Measurements from ENCODE around the gene TGFBR3.
A peak's percentile ranks its signal among the peaks of the same experiment; 100 is the strongest.

Gene TGFBR3

DNA sequence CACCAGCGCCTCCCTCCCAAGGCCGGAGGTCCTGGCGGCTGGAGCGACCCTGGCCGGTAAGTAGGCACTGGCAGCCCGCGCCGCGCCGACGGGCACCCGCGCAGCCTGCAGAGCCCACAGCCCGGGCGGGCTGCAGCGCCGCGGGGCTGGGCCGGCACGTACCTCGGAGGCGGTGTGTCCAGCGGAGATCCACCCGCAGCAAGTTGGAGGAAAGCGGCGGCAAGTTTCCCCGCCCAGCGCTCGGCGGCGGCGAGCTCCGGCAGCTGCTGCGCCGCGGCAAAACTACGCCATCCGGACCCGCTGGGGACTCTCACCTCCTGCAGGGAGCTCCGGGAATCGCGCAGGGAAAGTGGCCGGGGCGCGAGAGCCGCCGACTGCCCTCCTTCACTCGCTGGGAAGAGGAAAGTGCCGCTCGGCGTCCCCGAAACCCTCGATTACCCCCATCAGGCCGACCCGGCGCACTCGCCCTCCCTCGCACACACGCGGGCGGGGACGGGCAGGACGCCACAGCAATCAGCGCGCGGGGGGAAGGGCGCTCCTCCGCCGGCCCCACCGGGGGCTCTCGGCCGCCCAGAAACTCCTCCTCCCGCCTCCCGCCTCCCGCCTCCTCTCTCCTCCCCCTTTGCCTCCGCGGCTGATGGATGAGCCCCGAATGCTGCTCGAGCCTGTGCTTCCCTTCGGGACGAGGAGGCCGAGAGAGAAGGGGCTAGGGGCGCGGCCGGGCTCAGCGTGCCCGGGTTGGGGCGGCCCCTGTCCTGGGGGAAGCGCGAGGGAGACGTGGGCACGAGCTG lies at the start of gene TGFBR3:
TGFBR3 (minus strand) TSS at position 436 of the 791 bp plus-strand sequence. CDS start 24,620 bp downstream, outside the sequence.
- peak; percentile 49 for DNase-seq (ENCODE audit: low read depth, low spot score)

DNA sequence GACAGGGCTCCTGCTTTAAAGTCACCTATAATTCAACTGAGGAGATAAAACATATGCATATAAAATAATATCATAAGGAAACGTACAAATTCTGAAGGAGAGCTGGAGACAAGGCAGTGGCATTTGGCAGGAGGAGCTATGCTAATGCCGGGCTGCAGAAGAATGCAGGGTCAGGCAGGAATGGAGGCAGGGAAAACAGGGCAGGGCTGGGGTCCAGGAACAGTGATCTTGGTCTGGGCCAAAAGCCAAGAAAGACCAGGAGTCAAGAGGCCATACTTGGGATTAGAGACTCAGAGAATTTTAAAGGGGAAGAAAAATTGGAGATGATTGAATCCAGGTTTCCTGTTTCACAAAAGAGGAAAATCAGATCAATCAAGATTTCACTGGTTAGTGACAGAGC lies 43.3 kb upstream of the TGFBR3 start:
- no peak for DNase-seq (ENCODE audit: low read depth, low spot score)

DNA sequence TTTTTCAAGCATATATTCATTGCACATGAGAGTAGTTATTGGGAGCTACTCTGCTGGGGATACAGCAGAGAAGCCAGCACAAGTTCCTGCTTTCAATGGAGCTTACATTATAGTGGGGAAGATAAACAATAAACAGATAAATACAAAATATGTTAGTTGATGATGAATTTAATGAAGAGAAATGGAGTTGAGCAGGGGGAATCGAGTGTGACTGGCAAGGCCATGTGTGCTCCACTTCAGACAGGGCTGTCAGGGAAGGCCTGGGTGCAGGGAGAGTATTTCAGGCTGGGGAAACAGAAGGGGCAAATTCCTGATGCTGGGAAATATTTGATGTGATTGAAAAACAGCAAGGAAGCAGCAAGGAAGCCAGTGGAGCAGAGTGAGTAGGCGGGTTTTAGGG lies 42.1 kb upstream of the TGFBR3 start:
- no peak for DNase-seq (ENCODE audit: low read depth, low spot score)

DNA sequence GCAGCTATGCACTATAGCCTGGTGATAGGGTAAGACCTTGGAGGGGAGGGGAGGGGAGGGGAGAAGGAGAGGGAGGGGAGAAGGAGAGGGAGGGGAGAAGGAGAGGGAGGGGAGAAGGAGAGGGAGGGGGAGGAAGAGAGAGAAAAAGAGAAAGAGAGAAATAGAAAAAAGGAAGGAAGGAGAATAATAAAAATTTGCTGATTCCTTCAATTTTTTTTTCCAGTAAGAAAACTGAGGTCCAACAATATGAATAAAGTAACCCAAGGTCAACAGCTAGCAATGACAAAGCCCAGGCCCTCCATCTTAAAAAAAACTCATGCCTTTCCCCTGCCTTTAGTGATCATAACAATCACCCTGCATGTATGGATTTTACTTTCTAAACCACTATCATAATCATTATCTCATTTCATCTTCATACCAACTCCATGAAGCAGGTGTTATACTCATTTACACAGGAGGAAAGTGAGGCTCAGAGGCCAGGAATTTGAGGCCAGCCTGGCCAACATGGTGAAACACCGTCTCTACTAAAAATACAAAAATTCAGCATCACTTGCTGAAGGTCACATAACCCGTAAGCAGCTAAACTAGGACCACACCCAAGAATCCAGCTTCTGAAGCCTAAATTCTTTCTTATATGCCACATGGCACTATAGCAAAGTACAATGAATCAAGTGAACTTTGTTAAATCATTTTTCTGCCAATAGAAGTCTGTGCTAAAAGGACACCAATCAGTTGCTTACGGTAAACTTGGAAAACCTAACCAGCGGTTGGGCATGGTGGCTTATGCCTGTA lies 39.9 kb upstream of the TGFBR3 start:
- DNase-seq (ENCODE audit: low read depth, low spot score): no peak

DNA sequence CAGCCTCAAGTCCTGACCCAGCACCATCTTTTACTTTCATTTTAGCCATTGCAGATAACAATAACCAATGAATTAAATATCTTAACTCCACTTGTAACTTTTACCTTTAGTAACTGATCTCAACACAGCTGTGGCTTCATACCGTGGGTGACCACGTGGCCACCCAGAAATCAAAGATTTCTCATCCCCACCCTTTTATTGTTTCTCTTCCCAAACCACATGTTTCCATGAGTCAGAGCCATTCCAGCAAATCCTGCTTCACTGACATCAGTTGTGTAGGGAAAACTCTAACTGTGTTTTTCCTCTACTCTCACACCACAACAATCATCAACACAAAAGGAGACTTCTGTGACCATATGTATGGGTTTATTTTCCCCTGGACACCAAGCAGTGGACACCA lies 38.2 kb upstream of the TGFBR3 start:
- DNase-seq (ENCODE audit: low read depth, low spot score): no peak

DNA sequence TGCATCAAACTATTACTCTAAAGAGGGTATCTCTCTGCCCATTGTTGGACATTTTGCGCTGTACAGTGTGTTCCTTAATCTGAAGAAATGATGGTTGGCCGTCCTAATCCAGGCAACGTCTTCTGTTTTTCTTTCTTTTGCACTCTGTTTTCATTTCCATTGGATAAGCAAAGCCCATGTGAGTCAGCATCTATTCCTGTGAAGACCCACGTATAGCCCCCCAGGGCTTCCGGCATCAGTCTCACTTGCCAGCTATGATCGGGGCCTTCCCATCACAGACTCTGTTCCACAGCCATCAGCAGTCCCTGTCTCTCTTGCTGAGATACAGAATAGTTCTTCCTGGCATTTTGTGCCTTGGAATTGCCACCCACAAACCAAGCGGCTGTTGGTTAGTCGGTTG lies 34.0 kb upstream of the TGFBR3 start:
- DNase-seq (ENCODE audit: low read depth, low spot score): no peak

DNA sequence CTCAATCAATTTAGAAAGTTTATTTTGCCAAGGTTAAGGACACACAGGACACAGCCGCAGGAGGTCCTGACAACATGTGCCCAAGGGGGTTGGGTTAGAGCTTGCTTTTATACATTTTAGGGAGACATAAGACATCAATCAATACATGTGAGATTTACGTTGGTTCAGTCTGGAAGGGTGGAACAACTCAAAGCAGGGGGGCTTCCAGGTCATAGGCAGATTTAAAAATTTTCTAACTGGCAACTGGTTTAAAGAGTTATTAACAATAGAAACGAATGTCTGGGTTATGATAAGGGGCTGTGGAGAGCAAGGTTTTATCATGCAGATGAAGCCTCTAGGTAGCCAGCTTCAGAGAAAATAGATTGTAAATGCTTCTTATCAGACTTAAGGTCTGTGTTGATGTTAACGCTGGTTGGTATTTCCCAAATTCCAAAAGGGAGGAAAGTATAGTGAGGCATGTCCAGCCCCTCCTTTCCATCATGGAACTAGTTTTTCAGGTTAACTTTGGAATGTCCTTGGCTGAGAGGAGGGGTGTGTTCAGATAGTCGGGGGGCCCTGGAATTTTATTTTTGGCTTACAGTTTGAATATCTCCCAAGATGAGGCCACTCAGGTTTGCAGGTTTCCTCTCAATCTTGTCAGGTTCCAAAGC lies 31.0 kb upstream of the TGFBR3 start:
- DNase-seq (ENCODE audit: low read depth, low spot score): no peak

DNA sequence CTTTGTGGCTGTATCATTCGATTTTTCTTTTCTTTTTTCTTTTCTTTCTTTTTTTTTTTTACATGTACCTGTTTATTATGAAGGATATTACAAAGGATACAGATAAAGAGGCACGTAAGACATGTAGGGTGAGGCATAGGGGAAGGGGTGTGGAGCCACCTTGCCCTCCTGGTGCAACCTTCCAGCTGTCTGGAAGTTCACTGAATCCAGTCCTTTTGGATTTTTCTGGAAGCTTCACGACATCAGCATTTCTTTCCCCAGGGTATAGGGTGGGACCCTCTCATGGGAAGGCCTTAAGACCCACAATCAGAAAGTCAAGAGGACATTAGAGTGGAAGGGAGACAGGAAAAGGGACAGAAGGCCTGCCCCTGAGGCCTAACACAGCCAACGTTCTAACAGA lies 30.1 kb upstream of the TGFBR3 start:
- no peak for DNase-seq (ENCODE audit: low read depth, low spot score)

DNA sequence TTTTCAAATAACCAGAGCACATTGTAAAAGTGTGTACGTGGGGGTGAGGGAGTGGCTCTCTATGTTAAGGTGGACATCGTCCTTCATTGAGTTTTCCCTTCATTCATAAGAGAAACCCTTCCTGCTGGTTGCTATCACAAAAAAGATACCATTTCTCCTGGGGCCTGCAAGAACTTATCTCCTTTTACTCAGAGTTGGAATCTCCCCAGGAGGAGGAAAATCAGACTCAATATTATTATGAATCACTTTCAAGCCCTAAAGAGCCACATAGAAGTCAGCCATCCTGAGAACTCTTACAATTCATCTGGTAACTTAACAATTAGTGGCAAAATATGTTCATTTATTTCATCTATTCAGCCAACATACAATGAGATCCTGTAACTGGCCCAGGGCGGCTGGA lies 27.1 kb upstream of the TGFBR3 start:
- DNase-seq (ENCODE audit: low read depth, low spot score): no peak

DNA sequence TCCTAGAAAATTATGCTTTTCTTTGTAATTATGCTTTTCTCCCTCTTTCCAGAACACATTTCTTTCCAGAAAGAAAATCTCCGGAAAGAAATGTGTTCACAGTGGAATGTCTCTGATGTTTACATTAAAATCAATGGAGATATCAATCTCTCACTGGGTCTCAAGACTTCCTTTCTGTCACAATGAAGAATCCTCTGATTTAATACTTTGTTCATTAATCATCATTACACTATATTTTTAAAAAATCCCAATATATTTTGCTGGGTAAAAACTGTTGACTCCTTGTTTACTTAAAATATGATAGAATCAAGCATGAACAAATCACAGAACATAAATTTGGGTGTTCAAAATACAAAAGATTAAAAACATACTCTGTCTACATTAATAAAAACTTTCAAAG lies 26.3 kb upstream of the TGFBR3 start:
- DNase-seq (ENCODE audit: low read depth, low spot score): no peak

DNA sequence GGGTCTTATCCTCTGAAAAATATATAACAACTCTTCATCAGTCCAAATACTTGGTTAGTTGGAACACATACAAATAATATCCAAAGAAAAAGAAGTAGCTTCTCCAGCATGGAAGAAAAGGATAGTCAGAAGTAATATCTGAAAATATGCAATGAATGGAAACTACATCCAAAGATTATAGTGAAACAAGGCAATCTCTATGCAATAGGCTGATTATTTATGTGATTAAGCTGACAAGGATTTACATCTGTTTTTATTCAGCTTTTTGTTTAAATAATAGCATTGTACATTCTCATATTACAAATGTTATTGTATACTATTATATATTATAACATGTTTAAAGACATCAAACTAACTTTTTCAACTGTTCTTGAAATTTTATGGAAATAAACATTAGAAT lies 15.3 kb upstream of the TGFBR3 start:
- DNase-seq (ENCODE audit: low read depth, low spot score): no peak

DNA sequence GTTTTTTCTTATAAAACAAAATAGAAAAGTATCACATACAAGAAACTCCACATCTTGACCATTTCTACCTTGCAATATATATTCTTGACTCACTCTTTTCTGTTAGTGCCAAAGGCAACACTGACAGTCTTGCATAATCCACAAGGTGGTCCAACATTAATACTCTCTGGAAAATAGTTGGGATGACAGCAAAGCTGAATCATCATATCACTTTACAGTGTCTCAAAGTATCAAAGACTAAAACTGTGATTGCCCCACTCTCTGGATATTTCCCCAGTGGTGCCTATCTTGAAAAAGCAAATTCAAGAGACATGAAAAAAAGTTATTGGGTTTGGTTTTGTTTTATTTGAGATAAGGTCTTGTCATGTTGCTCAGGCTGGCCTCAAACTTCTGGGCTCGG lies 14.6 kb upstream of the TGFBR3 start:
- DNase-seq (ENCODE audit: low read depth, low spot score): no peak

DNA sequence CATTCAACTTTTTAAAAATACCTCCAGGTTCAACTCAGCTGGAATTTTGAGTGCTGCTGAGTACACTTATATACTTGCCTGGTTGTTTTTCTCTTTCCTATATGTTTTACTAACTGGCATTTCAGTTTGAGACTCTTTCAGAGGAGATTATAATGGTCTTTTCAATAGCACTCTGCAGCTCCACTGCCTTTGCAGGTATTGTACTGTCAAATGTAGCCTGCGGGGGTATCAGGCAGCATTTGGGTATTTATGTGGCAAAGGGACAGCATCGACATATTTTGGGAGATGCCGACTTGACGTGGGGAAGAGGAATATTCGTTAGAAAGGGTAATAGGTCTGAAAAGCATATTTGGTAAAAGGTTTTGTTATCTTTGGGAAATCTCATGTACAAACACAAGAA lies 11.1 kb upstream of the TGFBR3 start:
- DNase-seq (ENCODE audit: low read depth, low spot score): no peak

DNA sequence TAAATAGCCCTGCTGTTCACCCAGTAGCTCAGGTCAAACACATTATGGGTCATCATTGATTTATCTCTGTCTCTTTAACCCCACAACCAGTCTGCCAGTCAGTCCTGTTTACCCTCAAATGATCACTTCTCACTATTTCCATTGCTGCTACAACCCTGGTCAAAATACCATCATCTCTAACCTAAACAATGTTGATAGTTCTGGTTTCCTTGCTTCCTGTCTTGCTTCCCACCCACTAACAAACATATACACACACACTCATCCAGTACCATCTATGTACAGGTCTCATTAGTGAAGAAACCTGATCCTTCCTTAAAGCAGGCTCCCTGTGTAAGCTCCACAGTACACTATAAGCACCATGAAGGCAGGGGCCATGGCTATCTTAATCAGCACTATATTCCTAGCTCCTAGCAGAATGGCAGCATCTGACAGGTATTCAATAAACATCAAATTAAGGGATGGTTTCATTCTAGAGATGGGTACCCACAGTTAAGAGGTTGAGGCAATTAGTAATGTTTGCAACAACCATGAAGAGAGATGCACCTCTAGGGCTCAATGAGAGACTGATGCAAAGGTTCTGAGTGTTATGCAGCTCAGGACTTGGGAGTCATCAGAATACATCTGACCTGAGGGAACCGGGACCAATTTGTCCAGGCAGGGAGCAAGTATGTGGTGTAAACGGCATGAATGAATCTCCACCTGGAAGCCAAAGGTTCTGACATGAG lies 10.0 kb upstream of the TGFBR3 start:
- no peak for DNase-seq (ENCODE audit: low read depth, low spot score)

DNA sequence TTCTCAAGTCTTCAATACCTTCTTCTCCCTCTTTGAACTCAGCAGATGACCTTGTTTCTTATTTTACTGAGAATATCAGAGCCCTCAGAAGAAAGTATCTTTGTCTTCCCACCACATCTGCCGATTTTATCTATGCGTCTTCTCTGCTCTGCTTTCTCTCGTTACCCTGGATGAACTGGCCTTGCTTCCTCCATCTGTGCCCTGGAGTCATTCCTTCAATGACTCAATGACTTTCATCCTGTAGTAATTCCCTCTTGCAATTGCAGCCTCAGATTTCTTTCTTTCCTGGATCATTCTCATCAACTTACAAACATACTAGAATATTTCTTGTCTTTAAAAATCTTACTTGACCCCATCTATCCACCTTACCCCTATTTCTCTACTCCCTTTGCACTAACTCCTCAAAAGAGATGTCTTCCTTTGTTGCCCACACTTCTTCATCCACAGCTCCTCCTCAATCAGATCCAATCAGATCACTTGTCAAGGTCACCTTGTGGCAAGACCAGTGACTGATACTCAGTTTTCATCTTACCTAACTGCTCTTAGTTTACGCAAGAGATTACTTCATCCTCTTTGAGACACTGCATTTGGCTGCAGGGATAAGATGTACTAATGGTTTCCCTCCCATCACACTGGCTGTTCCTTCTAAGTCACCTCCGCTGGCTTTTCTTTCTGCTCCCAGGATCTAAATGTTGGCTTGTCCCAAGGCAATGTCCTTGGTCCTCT lies 8.2 kb upstream of the TGFBR3 start:
- no peak for DNase-seq (ENCODE audit: low read depth, low spot score)

DNA sequence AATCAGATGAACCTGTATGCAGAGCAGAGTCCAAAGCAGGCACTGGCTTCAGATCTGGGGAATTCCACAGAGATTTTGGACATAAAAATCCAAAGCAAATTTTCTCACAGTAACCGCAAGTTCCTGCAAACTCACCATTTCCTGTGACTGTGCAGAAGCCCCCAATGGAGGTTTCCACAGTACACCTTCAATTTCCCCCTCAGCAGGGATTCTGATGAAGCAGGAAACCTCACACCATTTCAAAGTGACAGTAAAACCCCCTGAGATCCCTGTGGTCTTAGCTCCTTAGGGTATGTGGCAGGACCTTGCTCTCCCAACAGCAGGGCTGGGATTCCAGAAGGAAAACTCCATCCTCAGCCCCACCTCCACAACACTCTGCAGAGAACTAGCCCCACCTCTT lies 6.0 kb upstream of the TGFBR3 start:
- no peak for DNase-seq (ENCODE audit: low read depth, low spot score)

DNA sequence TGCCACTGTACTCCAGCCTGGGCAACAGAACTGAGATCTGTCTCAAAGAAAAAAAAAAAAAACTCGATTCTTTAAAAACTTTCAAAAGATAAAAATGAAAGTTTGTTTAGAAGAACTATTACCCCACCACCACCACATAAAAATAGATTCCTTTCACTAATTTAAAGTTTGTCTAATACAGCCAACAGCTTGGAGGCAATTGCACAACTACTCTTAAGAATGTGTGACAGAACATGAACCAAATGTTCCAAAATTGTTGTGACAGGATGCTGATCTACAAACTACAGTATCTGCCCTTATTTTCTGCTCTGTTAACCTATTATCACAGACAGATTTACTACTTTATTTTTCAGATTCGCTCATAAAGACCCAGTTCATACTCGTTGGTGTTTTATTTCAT lies 5.5 kb upstream of the TGFBR3 start:
- no peak for DNase-seq (ENCODE audit: low read depth, low spot score)

DNA sequence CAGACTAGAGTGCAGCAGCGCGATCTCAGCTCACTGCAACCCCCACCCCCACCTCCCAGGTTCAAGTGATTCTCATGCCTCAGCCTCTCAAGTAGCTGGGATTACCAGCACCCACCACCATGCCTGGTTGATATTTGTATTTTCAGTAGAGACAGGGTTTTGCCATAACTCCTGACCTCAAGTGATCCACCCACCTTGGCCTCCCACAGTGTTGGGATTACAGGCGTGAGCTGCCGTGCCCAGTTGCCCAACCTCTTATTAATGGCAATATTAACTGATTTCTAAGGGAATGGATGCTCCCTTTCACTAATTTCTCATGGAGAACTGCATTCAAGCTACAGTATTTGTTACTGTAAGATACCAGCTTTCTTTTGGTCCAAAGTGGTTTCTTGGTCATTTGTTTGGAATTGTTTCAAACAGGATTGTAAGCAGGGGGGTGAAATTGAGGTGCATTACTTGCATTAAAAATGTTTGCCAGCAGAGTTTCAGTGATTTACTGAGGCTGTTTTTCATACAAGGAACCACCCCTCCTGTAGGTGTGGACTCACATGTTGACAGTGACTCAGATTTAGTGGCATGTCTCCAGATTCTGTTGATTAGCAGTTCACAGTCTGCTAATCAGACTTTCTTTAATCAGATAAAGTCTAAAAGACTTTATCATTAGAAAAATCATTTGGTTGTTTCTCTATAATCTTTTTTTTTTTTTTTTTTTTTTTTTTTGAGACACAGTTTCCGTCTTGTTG lies 3.9 kb upstream of the TGFBR3 start:
- DNase-seq (ENCODE audit: low read depth, low spot score): no peak

DNA sequence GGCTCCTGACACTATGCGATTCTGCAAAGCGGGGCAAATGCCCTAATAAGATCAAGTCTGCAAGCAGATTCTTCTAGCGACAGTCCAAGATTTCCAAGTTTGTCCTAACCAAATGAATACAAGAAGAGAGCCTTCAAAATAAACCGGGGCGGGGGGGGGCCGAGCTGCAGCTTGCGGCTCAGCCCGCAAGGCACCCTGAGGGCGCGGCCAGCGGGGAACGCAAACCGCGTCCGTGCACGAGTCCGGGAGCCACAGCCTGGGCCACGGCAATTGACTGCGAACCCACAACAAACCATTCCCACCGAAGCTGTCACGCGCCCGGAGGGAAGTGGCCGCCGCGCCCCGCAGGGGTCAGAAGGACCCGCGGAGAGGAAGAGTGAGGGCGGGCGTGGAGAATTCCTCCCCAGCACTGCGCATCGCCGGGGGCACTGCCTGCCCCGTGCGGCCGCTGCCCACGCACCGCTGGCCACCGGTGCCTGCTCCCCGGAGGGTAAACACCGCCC lies 687 bp downstream of the TGFBR3 start:
- DNase-seq (ENCODE audit: low read depth, low spot score): no peak

DNA sequence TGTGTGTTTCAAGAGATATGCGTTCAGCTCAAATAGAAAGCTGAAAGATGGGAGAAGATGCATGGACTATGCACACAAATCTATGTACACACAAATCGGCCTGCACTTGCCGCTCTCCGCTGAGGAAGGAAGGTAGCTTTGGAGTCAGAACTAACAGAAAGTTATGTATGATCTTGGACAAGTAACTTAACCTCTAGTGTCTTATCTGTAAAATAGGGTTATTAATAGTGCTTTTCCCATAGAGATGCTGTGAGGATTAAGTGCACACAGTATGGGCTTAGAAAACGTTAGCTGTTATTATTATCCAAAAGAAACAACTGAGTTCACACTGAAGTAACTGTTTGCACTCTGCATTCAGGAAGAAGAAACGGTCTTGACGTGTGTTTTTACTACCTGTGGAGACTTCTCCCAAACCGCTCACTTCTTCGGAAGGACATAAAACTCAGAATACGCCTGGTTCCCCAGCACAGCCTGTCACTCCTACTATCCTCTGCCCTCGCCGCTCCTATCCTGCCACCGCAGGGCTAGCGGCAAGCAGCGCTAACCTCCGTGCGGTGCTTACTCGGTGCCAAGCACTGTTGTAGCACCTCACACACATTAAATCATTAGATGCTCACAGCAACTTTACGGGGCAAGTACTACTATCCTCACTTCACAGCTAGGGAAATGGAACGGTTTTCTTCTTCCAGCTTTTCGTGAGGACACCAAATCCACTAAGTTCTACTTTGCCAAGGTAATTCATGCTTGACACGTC lies 1.3 kb downstream of the TGFBR3 start:
- DNase-seq (ENCODE audit: low read depth, low spot score): peak; percentile 2

Measured in activated CD4-positive, CD25-positive, alpha-beta regulatory T cell treated with anti-CD3 and anti-CD28 coated beads, Interleukin-2, amount 50 U/mL, for 16 hours (primary cell).